ENCODE data around the gene LRP1.
A peak's percentile ranks its signal among the peaks of the same experiment; 100 is the strongest.

LRP1 gene

GRCh38 chr12:57094208-57095160 is 33.8 kb upstream of the LRP1 start:
- no peak for DNase-seq

DNA sequence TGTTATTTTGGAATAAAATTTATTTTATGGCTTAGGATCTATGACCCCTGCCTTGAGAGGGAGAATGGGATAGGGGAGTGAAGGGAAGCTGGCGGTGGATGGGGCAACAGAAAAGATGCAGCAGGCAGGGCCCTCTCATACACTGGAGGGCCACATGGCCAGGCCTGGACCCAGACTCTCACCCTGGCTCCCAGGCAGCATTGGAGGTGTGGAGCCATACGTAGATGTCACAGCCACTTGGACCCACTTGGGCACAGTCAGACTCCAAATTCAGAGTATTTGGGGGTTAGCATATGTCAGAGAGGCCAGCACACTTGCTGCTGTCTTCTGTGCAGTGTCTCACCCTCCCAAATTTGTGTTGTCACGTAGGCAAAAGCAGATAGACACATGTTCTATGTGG is 32.8 kb upstream of the LRP1 start:
- no peak for DNase-seq

DNA sequence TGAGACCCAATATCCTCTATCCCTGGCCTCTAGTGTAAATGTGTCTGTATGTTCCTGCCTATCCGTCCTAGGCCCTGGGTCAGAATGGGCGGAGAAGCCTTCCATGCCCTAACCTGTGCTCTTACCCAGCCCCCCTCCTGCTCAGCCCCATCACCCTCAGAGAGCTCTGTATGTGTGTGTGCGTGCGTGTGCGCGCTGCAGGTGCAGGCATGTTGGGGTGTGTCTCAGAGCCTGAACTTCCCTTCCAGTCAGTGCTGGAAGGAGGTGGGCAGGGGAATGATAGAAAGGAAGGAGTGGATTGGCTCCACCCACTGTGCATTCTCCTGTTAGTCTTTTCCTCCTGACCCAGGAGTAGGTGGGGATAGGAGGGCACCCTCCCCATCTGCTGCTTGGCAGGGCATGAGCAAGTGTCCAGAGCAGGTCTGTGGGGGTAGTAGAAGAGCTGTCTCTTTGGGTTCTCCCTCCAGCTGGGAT is 32.1 kb upstream of the LRP1 start:
- no peak for DNase-seq

DNA sequence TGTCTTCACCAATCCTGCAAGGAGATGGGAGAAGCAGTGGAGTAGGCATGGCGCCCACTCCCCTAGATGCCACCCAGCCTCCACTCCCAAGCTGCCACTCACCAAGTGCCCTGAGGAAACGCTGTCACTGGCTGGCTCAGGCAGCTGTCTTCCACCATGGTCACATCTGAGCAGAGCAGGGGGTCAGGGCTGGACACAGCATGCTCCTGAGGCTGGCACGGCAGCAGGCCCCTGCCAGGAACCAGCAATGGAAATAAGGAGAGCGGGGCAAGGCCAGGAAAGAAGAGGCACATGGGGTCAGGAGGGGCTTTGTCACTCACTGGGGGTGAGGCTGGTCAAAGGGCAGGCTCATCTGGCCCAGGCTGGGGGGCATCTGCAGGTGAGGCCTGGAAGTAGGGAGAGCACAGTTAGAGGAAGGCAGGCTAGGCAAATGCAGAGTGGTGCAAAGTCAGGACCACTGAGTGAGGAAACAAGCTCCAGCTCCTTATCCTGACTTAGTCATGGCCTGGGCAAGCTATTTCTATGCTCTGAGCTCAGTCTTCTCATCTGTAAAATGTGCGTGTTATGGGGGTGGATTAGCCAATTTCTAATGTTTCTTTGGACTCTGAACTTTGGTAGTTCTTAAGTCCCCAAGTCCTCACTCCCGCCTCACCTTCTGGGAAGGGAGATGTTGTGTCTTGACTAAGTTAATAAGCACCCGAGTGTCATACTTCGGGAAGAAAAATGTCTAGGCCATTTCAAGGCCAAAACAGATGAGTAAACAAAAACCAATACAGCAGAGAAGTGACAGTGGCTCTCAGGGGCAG is 31.3 kb upstream of the LRP1 start:
- DNase-seq: no peak

- no peak for DNase-seq
These were observed 30.8 kb upstream of the LRP1 start for GRCh38 chr12:57097554-57097835.

GRCh38 chr12:57098546-57098945 is 29.7 kb upstream of the LRP1 start:
- no peak for DNase-seq

GRCh38 chr12:57099047-57099714 is 29.1 kb upstream of the LRP1 start:
- no peak for DNase-seq

GRCh38 chr12:57099766-57100165 is 28.5 kb upstream of the LRP1 start:
- DNase-seq: no peak

- peak; percentile 77 for DNase-seq
These were observed 26.2 kb upstream of the LRP1 start for GRCh38 chr12:57101892-57102695.

GRCh38 chr12:57103856-57104255 is 24.4 kb upstream of the LRP1 start:
- DNase-seq: no peak

DNA sequence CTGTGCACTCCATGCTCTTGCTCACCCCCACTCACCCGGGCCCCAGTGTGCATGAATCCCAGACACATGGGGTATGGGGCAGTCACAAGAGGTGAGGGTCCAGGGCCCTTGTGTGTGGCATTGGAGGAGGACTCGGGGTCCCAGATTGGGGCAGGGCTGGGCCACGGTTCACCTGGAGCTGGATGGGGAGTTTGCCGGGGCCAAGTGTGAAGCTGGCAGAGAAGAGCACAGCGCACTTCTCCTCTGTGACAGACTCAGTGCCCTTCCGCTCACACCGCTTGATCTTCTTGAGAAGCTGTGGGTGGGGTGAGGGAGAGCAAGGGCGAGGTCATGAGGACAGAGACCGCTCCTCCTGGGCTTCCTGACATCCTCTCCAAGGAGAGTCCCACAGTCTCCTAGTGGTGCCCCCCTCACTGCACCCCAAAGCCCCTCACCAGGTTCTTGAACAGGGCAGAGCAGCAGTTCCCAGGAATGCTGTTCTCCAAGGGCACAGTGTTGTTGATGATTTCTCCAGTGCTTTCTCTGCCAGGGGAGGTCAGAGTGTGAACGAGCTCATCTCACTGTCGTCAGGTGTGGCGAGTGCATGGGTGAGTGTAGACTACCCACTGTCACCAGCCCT is 23.9 kb upstream of the LRP1 start:
- no peak for DNase-seq

GRCh38 chr12:57105011-57105753 is 23.1 kb upstream of the LRP1 start:
- no peak for DNase-seq

DNA sequence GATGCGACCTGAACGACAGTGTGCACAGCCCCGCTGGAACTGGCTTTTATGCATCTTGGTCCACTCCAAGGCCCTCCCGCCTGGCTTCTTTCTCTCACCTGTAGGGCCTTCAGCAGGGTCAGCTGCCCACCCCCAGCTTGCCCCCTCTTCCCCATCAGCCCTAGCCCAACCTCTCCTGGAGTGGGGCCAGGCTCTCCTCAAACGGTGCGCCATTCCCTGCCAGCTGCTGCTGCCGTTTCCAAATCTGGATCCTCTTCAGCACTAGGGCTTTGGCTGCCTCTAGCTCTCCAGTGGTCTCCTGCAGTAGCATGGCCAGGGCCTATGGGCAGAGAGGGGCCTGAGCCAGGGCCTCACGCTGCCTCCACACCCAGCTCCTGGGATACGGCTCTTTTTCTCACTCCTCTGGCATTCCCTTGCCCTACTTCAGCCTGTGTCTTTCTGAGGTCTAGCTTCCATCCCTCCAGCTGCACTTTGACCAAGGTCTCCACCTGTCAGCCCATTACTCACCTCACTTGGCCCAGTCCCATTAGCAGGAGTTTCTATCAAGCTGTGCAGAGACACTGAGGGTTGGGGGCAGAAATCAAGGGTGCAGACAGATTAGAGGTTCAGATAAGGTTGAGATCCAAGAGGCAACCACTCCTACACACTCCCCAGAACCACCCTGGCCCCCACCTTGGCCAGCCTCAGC is 22.1 kb upstream of the LRP1 start:
- DNase-seq: no peak

DNA sequence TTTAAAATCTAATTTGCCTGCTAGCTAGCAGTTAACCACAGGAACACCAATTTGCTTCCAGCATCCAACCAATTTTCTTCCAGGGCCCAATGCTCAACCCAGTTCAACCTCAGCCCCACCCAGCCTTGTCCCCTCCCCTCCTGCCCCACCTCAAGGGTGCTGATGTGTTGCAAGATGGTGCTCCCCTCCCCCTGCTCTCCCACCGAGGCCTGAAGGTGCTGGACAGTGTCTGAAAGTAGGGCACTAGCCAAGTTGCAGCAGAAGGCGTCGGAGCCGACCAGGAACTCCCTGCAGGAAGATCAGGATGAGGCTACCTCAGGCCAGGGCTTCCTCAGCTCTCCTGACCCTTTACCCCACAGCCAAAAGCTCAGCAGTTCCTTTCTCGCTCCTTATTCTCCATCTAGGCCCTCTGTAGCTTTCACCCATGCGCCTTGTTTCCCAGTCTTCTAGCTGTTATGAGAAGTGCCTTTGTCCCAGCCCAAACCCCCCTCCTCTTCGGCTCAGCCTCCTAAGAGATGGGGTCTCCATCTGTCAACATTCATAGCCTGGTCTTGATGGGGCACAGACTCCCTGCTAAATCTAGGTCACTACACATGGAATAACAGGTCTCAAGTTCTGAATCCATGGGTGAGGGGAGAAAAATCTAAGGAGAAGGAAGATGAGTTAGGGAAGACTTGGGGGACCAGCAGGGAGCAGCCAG is 20.7 kb upstream of the LRP1 start:
- no peak for DNase-seq

DNA sequence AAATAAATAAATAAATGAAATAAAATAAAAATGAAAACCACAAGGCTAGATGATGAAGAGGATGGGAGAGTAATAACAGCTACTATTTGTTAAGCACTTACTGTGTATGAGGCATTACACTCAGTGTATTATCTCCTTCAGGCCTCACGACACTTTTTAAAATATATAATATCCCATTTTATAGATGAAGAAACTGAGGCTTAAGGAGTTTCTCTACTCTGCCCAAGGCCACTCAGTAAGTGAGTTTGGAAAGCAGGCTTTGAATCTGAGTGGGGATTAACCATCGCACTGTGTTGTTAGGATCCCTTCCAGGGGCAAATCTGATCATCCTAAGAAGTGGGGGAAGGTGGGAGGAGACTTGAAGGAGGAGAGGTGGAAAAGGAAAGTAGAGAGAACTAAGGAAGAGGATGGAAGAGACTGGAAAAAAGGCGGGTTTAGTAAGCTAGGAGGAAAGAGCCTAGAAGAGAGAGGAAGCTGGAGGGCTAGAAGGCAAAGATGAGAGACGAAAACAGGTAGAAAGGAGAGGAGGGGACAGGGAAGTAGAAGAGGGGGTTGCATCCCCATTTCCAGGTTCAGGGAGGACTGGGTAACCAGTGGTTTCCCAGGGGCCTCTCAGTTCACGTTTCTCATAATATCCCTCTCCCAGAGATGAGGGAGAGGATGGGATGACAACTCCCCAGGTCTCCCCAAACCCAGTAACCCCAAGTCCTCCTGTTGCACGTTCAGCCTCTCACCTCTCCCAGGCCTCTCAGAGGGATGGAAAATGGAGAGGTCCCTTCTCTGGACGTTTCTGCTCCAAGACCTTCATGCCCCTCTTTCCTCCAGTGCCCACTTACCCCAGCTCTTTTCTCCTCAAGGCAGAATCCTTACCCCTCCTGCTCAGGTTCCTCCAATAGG is 18.8 kb upstream of the LRP1 start:
- DNase-seq: no peak

DNA sequence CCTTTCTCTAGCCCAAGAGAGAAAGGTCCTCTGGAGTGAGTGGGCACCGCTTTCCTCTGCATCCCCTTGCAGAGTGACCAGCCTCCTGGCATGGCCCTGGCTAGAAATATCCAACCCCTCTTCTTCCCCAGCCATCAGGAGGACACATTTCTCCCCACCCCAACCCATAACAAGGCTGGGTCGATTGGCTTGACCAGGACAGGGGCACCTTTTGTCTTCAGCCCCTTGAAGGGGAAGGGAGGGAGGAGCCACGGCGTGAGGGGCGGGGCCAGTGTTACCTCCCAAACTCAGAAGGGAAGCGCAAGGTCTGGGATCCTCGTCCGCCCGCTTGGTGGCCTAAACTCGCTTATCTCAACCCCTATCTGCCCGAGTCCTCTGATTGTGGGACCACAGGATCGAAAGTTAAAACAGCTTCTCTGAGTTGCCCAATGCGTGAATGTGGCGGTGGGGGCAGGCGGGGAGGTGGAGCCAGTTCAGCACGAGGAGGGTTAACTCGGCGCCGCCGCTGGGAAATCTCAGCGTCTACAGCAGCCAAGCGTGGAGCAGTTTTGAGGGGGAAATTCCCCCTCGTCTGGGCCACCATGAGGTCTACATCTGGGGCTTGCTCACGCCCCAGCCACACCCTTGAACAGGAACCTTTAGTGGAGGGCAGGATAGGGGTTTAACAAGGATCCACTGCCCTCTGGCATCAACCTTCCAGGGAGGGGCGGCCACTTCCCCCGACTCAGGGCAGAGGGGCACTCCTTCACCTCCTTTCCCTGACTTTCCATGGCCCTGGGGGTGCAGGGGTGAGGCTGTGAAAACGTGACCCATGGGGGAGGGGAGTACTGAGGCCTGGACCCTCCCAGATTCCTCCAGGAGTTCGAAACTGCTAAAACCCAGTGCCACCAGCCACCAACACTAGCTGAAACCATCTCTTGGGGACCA is 17.9 kb upstream of the LRP1 start:
- peak; percentile 92 for DNase-seq

GRCh38 chr12:57111031-57111734 is 17.1 kb upstream of the LRP1 start, which contains the start of gene STAT6:
STAT6 (minus strand) TSS chr12:57111362; CDS start chr12:57108278, 3,084 bp downstream.
- peak; percentile 94 for DNase-seq
